Thoracic aorta (tissue), 2 donors: ENCODE results near the gene ZNF394. TPM values are rescaled to one million over a fixed set of nuclear protein-coding genes. Genes with fewer than 3 reads are reported as not detected.

Experiments
- ATAC-seq: fragments of 150-250 bp; one replicate; pipeline ENCODE4 v1.8.0; 2017; ENCODE audit warnings: low read depth; ENCODE audit not compliant: insufficient number of reproducible peaks, low FRiP score
- DNase-seq: peaks from one replicate; pipeline ENCODE4 v3.0.0-alpha.2; 2020; ENCODE audit warnings: low spot score
- H3K27ac ChIP-seq, 2 donors: fragments of 200-600 bp; sonication (generic); 1 replicate in 1 of 2; 2 replicates in 1 of 2; pipeline ENCODE4 v1.5.1; 2016; ENCODE audit warnings: mild to moderate bottlenecking in 2 of 2, moderate library complexity in 2 of 2
- H3K27me3 ChIP-seq: fragments of 200-600 bp; sonication (generic); replicated peaks from 2 replicates; pipeline ENCODE4 v1.6.0; 2016; ENCODE audit warnings: mild to moderate bottlenecking; ENCODE audit not compliant: insufficient read depth
- H3K36me3 ChIP-seq: fragments of 200-600 bp; sonication (generic); one replicate; pipeline ENCODE4 v1.5.1; 2016
- H3K4me1 ChIP-seq, 2 donors: fragments of 200-600 bp; sonication (generic); 1 replicate in 1 of 2; 2 replicates in 1 of 2; pipeline versions ENCODE4 v1.5.1 to v1.6.0; 2016; ENCODE audit warnings: low read depth in 2 of 2, mild to moderate bottlenecking in 1 of 2; ENCODE audit not compliant: control insufficient read depth in 1 of 2
- H3K4me3 ChIP-seq: fragments of 200-600 bp; sonication (generic); 2 replicates; pipeline ENCODE4 v1.5.1; 2016; ENCODE audit warnings: mild to moderate bottlenecking
- H3K9me3 ChIP-seq: fragments of 200-600 bp; sonication (generic); 2 replicates; pipeline ENCODE4 v1.5.1; 2016
- CTCF ChIP-seq: fragments of 200-600 bp; sonication (generic); IDR thresholded peaks from one replicate; pipeline ENCODE4 v1.5.1; 2019; ENCODE audit warnings: antibody characterized with exemption
- total RNA-seq, 2 donors: library from RNA; depleted of rRNA; stranded (reverse); fragments of >200 nt; gene quantifications; one replicate each; pipeline versions ENCODE4 v1.1.0 to v1.2.3, GENCODE V29; 2016

Gene ZNF394
- total RNA-seq, 2 donors from 2014 or later = 28.4 to 54.9 TPM

GRCh38 chr7:99490878-99491277 is 9.2 kb downstream of the ZNF394 start:
- no peaks in the 10 kb centered on the region for H3K27me3 ChIP-seq
- no peaks in the 10 kb centered on the region for H3K4me1 ChIP-seq
- H3K27ac ChIP-seq = no peak overlapping the region
- no peak overlapping the region for H3K4me3 ChIP-seq
- DNase-seq (no peak), ATAC-seq (no peak)
- TF ChIP-seq CTCF = no peak
- H3K36me3 ChIP-seq = peaks cover 23% of the 10 kb centered on the region
- peaks cover 13% of the 10 kb centered on the region for H3K9me3 ChIP-seq

GRCh38 chr7:99489235-99489634 is 10.8 kb downstream of the ZNF394 start:
- Histone ChIP-seq H3K4me3 (no peak overlapping the region), H3K27ac (no peak overlapping the region), H3K36me3 (peaks cover 16% of the 10 kb centered on the region), H3K27me3 (no peaks in the 10 kb centered on the region), H3K4me1 (no peaks in the 10 kb centered on the region), H3K9me3 (peaks cover 6% of the 10 kb centered on the region)
- TF ChIP-seq CTCF = no peak
- no peak for ATAC-seq
- DNase-seq = no peak

GRCh38 chr7:99485094-99485493 is 15.0 kb downstream of the ZNF394 start:
- Histone ChIP-seq H3K27ac (no peak overlapping the region), H3K9me3 (no peaks in the 10 kb centered on the region), H3K4me3 (no peak overlapping the region), H3K36me3 (no peaks in the 10 kb centered on the region), H3K4me1 (no peaks in the 10 kb centered on the region), H3K27me3 (no peaks in the 10 kb centered on the region)
- no peak for ATAC-seq
- DNase-seq = no peak
- TF ChIP-seq CTCF = no peak

- Histone ChIP-seq H3K9me3 (no peaks in the 10 kb centered on the region), H3K27me3 (no peaks in the 10 kb centered on the region), H3K4me1 (peaks cover 2 to 4% of the 10 kb centered on the region in 2 donors), H3K36me3 (no peaks in the 10 kb centered on the region), H3K27ac (no peak overlapping the region), H3K4me3 (no peak overlapping the region)
- ATAC-seq = no peak
- DNase-seq = no peak
- no peak for TF ChIP-seq CTCF
Measured at GRCh38 chr7:99478464-99479440, 21.3 kb downstream of the ZNF394 start.

- H3K9me3 ChIP-seq = no peaks in the 10 kb centered on the region
- ATAC-seq (no peak), DNase-seq (no peak)
- no peak overlapping the region for H3K4me3 ChIP-seq
- H3K27ac ChIP-seq = no peak overlapping the region
- no peaks in the 10 kb centered on the region for H3K27me3 ChIP-seq
- no peaks in the 10 kb centered on the region for H3K36me3 ChIP-seq
- H3K4me1 ChIP-seq = peaks cover 3 to 11% of the 10 kb centered on the region in 2 donors
- TF ChIP-seq CTCF = no peak
Measured at GRCh38 chr7:99476107-99476506, 24.0 kb downstream of the ZNF394 start.
